HUDEP-2 (cell line): ENCODE measurements around the gene SSBP2.
A peak's percentile ranks its signal among the peaks of the same experiment; 100 is the strongest.

Source experiments
- DNase-seq, 76 experiments: peaks; one replicate each; lab custom pipeline; 2025; ENCODE audit not compliant: unreplicated experiment in 76 of 76; lab: John Stamatoyannopoulos, UW

Gene SSBP2

DNA sequence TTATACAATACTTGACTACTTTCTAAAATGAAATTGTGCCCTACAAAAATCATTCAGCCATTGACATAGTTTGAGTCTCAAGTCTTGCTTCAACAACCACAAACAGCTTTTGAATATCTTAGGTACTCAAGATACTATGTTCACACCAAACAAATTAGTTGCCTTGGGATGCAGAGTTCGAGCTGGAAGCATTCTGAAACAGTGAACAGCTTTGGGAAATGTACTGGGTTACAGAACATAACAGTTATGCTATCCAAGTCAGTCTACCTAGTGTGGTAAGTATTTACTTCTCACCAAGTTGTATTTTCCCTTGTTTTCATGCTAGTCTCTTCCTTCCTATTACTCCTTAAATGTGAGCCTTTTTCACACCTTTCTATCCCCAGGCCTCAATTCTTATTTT lies 143.2 kb downstream of the SSBP2 start:
- DNase-seq: no peak

DNA sequence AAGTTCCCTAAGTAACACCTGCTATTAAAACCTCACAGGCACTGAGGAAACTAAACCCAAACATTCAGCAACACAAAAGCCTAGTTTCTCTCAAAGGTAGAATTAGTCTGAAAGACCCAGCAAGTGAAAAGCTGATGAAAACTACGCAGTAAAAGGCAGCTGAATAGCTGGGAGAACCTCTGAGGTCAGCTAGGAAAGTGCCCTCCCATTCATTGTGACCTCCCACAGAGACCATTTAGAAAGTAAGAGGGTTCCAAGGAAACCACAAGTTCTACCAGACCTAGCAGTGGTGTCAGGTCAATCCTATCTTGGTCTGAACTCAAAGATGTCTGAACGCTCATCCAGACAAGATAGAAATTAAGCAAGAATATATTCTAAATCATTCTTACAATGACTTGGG lies 144.7 kb downstream of the SSBP2 start:
- DNase-seq: no peak

DNA sequence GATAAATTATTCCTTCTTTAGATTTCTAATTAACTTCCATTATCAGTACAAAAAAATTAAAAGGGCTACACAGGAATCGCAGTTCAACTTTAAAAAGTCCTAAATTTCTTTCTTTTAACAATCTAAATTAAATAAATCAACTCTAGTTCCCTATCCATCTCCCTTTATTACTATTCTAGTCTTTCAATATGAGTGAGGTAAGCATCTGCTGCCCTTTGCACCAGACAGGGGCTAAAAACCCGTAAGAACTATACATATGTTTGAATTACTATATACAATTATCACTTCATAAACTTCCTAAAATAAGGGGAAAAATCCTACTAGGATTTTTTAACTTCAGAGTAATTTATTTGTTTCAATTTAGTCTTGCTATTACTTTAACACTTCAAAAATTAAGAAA lies 145.6 kb downstream of the SSBP2 start:
- DNase-seq: no peak

DNA sequence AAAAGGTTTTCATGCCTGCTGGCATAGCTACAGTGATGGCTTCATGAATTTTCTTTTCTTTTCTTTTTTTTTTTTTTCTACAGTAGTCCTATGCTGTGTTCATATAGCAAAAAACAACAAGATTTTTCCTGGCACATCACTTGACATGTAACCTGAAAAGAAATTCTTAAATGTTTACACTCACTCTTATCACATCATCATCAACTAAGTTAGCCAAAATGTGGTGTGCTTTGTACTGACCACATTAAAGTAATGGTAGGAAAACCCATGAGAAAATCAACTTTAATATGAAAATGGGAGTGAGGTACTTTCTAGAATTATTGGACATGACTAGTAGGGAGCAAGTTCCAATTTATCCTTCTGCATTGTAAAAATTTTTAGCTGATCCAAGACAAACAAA lies 146.7 kb downstream of the SSBP2 start:
- DNase-seq: no peak

DNA sequence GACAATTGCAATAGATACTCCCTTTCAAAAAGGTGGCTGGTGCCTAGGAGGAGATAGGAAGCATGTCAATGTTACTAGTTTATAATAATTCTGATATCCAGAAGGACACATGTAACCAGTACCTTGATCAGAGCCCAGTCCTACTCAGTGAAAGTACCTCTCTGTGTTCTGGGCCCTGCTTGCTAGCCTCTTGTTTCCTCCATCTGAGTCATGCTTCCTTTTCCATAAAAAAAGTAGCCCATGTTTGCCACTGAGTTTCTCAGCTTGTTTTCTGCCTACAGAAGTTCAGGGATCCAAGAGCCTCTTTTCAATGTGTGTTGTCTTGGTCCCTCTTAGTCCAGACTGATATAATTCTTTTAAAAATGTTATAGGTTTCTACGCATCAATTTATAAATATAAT lies 149.0 kb downstream of the SSBP2 start:
- DNase-seq: no peak

DNA sequence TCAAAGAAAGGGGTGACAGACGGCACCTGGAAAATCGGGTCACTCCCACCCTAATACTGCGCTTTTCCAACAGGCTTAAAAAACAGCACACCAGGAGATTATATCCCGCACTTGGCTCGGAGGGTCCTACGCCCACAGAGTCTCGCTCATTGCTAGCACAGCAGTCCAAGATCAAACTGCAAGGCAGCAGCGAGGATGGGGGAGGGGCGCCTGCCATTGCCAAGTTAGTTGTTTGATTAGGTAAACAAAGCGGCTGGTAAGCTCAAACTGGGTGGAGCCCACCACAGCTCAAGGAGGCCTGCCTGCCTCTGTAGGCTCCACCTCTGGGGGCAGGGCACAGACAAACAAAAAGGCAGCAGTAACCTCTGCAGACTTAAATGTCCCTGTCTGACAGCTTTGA lies 158.8 kb downstream of the SSBP2 start:
- peak in 1 of 76 experiments; percentile 3 for DNase-seq

DNA sequence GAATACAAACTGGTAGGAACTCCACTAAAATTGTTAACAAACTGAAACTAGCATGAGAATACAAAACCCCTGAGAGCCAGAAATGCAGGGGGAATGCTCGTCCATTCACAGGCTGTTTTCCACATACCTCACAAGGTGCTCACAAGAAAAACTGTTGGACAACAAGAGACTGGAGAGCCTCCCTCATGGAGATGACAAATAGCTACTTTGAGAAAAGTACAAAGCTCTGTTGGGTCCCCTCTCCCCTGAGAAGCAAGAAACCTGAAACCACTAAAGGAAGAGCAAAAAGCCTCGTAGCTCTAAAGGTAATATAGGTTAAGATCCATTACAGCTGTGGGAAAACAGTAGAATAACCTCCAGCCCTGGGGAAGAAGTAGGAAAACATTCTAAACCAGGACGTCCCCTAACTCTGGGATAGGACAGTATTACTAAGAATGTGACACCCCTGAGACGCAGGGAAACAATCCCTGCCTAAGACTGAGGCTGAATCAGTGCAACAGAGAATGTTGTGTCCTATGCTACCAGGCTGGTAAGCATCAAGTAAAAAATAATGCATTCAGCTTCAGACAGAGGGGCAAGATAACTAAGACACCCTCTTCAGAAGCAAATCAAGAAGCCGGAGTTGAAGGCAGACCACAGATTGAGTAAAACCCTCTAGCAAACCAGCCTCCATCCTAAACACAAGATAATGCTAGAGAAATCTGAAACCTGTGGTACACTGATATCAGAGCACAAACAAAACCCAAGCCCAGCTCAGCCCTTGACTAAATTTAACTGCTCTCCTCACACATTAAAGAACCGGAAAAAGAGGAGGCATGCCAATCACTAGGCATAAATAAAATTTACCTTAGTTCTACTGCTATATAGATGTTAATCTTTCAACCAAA lies 160.2 kb downstream of the SSBP2 start:
- DNase-seq: no peak

DNA sequence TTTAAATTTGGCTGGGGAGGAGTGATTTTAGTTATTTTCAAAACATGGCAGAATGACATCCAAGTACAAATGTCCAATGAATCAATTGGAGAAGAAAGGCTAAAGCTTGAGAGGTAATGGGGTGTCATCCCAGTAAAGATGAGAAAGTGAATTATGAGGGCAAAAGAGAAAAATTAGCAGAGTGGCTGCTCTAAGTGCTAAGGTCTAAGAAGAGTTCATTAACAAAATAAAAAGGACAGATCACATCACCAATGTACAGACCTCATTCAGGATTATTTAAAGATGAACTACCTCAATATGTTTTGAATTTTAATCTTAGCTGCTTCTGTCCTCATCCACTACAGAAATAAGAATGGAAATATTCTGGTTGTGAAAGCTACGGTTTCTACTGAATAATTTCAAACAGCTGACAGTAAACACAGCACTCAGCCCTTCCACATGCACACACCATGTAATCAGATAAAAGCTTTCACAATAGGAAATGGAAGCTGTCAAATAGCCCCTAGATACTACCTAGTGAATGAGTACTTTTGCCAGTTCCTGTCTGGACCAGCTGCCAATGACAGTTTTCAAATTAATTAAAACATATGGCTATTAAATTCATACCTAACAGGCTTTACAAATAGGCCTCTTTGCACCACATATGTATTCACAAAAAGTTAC lies 171.5 kb downstream of the SSBP2 start:
- peak in 1 of 76 experiments; percentile 1 for DNase-seq

DNA sequence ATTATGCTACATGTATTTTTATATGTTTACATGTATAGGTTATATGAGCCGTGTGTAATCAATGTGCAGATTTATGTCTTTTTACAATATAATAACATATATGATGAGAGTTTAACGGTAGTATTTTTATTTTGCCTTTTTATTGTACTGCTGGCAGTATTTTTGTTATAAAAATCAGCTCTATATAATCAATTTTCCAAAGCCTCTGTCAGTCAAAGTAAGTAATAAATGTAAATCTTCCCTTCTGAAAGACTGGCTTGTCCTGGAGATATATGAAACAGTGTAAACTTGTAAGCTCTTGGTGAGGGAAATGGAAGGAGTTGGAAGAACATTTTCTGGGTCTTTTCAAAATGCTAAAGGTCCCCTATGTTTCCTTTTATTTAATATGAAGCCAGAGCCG lies 173.8 kb downstream of the SSBP2 start:
- no peak for DNase-seq

DNA sequence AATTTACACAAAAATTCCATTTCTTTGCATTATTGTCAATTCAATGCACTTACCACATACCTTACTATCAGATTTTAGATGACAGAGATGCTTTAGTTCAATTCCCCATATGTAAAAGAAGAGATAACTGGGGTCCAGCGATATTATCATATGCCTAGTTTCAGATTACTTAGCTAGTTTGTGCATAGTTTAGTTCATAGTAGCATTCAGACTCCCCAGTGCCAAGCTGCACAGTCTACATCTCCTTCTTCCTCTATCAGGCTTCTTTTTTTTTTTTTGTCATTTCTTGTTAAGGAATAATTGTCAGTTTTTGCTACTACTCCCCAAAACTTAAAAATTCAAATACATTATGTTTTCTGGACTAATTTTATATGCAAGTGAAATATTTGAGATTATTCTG lies 175.0 kb downstream of the SSBP2 start:
- DNase-seq: no peak

DNA sequence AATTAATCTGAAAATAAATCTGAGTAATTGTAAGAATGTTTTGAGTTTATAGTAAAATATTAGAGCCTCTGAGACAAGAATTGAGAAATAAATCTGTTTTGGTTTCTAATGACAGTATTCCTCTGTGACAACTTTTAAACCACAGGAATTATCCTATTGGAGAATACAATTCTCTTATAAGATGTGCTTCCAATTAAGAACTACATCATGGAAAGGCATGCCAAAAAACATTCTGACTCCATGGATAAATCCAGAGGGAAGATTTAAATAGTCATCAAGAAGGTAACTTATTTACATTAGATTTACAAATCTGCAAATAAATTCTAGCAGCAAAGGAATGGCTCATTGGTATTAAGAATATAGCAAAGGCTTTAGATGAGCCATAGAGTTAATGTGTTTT lies 178.7 kb downstream of the SSBP2 start:
- DNase-seq: no peak

DNA sequence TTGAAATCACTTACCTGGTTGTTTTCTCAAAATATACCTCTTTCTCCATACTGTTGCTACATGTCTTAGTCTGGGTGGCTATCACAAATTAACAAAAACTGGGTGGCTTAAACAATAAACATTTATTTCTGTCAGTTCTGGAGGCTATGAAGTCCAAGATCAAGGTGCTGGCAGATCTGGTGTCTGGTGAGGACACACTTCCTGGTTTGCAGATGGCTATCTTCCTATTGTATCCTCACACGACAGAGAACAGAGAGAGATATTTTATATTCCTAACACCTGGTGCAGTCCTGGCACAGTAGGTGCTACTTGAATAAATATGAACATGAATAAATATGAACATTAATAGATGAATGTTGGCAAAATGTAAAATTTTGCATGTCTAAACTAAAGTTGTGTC lies 192.7 kb downstream of the SSBP2 start:
- no peak for DNase-seq

DNA sequence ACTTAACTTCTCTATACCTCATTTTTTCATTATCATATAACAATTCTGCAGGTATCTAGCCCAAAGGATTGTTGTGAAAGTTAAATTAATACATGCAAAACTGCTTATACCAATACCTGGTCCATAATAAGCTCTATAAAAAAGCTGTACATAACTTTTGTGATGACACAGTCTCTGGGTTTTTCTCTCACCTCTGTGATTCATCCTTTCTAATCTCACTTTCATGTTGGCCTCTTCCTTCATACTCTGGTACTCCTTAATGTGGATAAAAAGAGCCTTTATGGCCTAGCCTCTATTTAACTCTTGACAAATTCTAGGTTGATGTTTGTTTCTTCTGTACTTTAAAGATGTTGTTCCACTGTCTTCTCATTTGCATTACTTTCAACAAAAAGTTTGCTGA lies 194.1 kb downstream of the SSBP2 start:
- no peak for DNase-seq

DNA sequence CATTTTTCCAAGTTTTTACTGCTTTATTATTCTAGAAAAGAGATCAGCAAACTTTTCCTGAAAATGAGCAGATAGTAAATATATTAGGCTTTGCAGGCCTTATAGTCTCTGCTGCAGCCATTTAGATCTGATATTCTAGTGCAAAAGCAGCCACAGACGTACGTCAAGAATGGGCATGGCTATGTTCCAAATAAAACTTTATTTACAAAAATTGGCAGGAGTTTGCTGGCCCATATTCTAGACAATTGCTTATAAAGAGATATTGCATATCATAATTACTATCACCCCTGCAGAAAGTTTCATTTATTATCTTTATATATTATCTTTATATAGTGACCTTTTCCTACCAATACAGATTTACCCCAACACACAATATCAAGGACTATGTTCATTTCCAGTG lies 195.0 kb downstream of the SSBP2 start:
- no peak for DNase-seq

DNA sequence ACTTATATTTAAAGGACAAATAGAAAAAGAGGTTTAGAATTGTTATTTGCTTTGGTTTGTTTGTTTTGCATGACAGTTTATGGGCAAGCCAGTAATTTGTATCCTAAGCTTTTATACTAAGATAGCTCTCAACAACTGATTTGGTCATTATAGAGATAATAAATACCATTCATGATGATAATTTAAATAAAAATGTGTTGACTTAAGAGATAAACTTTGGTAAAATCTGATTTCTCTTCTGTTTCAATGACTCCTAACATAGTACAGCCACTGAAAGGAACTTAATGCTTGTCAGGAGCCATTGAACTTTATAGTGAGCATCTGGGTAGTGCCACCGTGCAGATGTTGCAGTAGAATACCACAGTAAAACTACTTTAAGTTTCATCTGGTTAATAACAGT lies 196.2 kb downstream of the SSBP2 start:
- no peak for DNase-seq

DNA sequence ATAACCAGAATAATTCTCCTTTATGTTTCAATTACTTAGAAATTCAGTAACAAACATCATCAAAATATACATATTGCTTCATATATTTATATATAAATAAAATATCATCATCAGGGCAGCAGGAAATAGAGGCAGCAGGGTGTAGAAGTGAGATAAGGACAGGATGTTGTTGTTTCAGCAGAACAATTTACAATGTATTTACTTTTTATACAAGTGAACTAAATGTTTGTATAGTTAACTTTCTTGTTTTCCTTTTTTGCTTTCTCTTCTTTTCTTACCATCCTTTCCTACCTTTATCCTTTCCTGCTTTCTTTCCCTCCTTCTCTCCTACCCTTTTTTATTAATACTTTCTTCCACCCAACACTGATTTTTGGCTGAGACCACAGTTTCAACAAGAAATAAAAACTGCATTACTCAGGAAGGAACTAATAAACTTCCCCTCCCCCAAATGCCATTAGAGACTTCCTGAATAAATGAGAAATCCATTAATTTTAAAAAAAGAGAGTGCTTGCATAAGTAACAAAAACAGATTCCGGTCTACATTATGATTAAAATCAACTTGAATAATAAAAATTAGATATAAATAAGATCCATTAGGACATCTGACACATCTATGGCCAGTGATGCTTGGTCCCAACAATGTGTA lies 197.2 kb downstream of the SSBP2 start:
- no peak for DNase-seq

DNA sequence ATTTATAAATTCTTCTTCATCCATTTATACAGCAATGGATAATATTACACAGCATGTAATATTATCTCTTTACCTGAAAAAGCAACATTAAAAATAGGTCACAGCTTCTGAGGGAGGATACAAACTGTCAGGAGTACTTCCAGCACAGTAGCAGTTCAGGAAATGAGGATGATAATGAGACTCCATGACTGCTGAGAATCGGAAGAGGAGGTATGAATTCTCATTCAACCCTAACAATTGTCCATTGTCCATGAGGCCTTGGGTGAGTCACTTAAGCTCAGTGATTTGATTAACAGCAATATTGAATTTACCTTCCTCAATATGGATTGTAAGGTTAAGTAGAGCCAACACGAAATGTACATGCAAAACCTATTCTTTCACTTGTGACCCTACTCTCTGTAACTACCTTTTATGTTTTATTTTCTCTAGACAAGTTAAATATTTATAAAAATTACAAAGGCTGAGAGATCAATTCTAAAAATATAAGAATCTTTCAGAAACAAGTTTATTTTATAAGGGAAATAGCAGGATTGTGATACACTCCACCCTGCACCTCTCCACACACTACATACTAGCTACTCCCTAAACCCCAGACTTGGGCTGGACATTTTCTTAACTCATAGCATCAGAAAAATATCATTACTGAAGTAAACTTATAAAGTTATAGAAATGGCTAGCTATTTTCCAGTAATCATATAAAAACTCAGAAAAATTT lies 197.9 kb downstream of the SSBP2 start:
- no peak for DNase-seq

DNA sequence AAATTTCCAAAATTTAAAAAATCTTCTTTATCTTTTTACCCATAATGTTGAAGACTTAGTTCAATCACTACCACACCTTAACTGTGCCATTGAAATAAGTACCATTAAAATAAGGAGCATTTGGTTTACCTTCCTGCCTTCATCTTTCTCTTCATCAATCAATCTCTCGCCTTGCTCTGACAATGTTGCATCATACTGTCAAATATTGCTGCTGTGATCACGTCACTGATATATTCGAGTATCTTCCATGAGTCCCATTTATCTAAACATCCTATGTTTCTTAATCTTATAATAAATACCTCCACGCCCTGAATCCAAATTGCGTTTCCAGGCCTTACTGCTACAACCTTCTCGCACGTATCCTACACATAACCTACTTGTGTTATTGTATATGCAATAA lies 201.8 kb downstream of the SSBP2 start:
- no peak for DNase-seq

DNA sequence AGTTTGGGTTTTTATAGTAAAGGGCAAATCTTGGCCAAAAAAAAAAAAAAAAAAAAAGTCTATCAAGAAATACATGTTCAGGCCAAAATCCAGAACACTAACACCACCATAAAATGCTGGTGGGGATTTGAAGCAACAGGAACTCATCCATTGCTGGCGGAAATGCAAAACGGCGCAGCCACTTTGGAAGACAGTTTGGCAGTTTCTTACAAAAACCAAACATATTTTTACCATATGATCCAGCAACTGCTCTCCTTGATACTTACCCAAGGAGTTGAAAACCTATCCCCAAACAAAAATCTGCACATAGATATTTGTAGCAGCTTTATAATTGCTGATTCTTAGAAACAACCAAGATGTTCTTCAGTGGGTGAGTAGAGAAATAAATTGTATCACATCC lies 203.9 kb downstream of the SSBP2 start:
- DNase-seq: no peak

DNA sequence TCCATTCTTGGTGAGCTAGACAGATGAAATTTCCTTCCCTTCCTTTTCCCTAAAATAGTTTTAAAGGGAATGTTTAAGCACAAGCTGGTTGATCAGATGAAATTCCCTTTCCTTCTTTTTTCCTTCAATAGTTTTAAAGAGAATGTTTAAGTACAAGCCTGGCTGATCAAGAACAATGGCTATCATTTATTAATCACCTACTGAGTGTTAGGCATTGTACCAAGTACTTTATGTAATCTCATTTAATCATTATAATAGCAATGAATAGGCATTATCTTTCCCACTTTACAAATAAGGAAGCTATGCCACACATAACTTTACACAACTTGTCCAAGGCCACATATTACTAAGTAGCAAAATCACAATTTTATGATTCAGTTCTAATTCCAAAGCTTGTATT lies 205.0 kb downstream of the SSBP2 start:
- no peak for DNase-seq

DNA sequence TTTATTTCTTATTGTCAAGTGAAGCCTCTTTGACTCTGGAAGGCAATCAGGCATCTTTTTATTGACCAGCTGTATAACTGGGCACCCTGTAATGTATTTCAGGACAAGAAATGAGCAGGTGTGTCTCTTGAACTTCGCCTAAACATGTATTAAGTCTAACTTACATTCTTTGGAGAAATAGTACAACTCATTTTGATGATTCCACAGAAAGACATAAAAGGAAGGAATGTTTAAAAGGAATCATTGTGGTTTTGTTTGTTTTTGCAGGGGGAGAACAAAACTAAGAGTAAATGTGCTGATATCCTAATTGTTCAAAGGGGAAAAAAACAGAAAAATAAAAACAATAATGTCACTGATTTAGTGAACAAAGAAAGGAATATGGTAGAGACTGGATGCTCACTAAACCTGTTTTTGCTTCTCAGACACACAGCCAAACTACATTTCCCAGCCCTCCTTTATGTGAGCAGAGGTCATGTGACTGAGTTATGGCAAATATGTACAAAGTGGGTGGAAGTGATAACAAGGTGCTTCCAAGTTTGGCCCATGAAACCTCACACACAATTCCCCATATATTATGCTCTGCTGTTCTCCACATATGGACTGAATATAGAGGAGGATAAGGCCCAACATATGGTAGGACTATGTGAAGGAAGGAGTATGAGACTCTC lies 206.4 kb downstream of the SSBP2 start:
- no peak for DNase-seq
